HG03378 (cell line): Measurements from ENCODE around the gene TRPV4.

Experiments used
- ATAC-seq: cut with Tn5 transposase; IDR thresholded peaks from one replicate; pipeline ENCODE4 v1.9.1; 2021; ENCODE audit warnings: mild to moderate bottlenecking, moderate library complexity; ENCODE audit not compliant: unreplicated experiment

The TRPV4 gene

DNA sequence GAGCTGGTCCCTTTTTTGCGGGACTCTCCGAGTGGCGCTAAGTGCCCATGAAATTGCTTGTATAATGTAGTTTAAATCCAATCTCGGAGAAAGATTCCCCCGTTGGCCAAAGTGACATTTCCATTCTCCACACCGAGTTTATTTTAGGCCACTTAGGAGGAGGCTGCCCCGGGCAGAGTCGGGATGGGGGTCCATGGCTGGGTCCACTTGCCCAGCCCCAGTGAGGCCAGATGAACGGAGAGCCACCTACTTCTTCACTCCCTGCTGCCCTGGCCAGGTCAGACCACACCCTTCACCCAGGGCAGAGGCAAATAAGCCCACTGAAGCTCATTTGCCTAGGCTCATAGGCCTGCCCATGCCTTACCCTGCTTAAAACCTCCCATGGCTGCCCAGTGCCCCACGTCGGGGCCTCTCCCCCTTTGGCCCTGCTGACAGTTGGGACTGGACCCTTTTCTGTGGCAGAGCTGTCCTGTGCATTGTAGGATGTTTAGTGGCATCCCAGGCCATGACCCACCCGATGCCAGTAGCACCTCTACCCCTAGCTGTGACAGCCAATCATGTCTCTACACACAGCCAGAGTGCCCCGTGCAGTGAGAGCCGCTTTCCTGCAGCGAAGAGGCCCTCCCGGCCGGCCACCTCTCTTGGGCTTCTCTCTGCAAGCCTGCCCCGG lies 68.3 kb downstream of the TRPV4 start:
- no peak for ATAC-seq

GRCh38 chr12:109764123-109764522 lies 69.1 kb downstream of the TRPV4 start:
- no peak for ATAC-seq

DNA sequence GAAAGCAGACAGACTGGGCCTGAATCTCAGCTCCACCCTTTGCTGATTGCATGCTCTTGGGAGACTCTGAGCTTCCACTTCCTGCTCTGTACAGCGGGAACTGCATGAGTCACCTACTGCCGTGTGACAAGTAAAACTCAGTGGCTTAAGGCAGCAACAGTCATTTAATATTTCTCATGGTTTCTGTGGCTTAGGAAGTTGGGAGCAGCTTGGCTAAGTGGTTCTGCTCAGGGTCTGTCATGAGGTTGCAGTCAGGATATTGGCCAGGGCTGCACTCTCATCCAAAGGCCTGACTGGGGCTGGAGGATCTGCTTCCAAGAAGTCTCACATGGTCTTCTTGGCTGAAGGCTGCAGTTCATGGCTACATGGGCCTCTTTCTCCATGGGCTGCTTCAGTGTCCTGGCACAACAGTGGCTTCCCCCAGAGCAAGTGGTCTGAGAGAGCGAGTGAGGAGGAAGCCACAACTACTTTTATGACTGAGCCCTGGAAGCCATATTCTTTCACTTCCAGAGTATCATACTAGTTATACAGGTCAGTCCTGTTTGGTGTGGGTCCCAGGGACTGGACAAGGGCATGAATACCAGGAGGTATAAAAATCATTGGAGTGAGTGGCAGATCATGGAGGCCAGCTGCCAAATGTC lies 69.9 kb downstream of the TRPV4 start:
- ATAC-seq: no peak

DNA sequence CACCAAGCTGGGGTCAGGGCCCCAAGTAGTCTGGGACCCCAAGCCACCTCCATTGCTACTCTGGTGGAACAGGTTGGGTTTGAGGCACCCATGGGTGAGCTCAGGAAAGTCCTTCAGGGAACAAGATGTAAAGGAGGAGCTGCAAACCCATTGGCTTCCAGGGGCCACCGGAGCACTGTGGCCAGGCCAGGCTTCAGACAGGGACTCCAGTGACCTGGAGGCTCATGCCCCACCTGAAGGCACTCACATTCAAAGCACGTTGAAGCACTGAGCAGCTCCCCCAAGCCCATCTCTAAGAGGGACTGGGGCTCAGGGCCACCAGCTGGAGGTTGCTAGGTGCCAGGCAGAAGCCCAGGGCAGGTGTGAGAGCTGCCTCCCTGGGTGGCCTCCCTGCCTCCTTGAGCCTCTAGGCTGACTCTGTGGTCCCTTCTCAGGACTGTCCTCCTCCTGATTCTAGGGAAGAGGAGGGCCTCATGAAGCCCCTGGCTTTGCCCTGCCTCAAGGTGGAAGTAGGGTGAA lies 70.5 kb downstream of the TRPV4 start:
- no peak for ATAC-seq

GRCh38 chr12:109762071-109762672 lies 71.0 kb downstream of the TRPV4 start:
- ATAC-seq: no peak

DNA sequence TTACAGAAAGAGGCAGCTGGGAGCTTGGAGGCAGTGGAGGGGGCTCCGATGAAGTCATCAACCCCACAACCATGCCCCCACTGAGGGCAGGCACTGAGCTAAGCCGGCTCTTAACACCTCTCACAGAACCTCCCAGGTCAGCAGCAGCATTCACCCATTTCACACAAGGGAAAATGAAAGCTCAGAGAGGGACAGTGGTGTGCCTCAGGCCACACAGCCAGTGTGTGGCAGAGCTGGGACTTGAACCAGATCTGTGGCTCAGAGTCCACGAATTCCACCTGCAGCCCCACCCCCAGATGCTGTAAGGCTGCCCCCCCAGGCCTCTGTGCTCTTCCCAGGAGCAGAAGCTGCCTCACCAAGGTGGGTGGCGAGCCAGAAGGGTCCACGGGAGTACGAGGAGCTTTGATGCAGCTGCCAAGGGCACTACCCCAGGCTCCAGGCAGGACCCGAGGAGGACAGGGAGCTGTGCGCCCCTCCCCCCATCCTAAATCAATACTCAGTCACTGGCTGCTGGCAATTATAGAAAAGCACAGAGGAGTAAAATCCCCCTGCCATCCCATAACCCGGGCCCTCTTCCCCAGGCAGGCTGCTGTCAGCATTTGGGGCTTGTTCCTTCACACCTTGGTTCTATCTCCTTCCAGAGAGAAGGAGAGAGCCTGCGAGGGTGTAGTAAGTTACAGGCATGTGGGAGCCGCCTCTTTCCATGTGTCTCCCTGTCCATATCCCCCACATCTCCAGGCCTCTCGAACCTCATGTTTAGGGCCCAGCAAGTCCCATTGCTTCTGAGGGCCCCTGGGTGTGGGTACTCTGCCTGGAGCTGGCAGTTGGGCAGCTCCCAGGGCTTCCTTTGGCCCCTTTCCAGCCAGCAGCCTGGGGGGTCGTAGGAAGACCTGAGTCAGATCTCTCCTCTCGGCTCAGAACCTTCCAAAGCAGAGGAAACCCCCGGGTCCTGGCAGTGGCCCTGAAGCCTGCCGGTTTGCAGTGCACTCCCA lies 72.0 kb downstream of the TRPV4 start:
- ATAC-seq: no peak

DNA sequence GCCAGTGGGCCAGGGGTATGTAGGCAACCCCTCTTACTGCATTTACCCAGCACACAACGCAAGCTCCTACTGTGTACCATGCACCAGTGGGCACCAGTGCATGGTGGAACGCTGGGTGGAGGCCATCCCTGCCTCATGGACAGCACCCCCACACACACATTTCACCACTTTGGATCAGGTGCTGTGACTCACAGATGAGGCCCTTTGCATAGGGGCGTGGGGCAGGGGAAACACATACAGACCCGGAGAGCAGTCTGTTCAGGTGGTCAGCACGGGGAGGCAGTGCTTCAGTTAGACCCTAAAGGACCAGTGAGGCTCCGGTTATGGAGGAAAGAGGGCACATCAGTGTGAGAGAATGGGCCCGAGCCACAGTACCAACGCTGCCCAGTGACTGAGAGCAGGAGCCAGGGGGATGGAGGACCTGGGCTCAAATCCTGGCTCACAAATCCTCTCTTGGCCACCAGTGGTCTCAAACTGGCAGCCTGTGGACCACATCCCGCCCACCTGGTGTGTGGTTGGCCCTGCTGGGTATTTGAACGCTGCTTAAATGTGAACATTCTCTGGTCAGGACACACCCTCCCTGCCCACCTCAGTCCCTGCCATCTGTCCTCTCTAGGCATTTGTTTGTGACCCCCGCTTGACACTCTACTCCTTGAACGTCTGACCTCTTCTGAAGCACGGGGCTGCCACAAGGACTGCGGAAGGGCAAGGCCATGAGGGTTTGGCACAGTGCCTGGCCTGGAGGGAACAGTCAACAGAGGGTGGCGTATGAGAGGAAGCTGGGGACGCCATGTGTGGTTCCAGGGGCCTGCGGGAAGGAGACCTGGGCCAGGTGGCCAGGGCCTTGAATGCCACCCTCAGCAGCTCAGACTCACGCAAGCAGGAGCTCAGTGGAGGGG lies 72.9 kb downstream of the TRPV4 start:
- no peak for ATAC-seq

- no peak for ATAC-seq
Observed at GRCh38 chr12:109759595-109759994, 73.6 kb downstream of the TRPV4 start.

DNA sequence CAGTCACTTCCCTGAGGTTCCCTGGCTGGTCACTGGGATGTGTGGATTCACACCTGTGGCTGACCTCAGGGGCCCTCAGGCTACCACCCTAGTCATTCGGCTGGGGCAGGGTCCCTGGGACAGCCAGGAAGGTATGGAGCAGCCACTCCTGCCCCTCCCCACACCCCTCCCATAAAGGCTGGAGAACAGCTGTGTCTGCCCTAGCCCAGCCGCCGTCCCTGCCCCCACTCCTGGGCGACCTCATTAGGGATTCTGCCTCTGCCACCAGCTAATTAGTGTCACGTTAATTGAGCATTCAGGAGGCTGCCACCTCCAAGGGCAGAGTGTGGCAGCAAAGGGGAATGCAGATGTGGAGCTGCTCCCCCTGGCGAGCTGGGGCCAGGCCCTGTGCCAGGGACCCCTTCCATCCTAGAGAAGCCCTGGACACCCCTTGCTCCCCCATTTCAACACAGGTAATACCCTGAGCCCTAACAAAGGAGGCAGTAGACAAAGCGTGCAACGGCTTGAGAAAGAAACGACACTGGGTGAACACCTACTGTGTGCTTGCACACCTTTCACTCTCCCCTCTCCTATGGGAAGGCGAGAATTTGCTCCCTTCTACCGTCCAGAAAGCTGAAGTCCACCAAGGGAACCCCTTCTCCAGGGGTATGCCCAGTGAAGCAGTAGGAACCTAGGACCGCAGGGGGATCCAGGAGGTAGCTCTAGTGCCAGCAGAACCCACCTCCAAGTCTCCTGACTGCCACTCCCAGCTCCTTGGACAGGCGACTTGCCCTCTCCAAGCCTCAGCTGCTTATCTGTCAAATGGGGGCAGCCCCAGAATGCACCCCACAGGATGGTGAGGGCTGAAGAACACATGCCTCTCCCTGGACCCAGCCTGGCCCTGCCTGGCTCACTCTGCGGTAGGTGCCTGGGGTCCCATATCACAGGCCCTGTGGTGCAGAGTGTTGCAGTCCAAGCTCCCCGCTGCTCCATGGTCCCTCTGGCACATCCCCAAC lies 74.5 kb downstream of the TRPV4 start:
- ATAC-seq: no peak

DNA sequence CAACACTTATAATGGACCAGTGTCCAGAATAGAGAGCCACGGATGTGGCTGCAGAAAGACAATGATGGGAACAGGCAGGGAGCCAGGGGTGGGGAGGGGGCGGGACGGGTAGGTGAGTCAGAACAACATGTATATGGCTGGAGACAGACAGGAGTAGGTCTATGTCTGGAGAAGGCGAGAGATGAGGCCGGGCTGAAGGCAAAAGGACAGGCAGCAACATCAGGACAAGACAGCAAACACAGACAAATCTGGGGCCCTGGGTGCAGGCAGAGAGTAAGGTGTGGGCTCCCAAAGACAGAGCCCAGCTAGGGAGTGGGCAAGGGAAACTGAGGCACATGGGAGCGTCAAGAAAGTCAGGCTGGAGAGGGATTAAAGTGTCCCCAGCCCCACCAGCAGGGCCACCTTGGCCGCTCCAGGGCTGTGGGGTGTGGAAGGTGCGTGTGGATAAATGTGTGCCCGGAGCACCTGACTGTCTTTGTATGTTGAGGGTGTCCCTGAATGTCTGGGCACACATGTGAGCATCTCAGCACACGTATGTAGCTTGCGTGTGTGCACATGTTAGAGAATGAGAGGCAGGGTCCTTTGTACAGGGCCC lies 75.4 kb downstream of the TRPV4 start:
- ATAC-seq: no peak

- no peak for ATAC-seq
Observed at GRCh38 chr12:109756457-109756856, 76.7 kb downstream of the TRPV4 start.

- no peak for ATAC-seq
Observed at GRCh38 chr12:109753959-109754358, 79.2 kb downstream of the TRPV4 start.

DNA sequence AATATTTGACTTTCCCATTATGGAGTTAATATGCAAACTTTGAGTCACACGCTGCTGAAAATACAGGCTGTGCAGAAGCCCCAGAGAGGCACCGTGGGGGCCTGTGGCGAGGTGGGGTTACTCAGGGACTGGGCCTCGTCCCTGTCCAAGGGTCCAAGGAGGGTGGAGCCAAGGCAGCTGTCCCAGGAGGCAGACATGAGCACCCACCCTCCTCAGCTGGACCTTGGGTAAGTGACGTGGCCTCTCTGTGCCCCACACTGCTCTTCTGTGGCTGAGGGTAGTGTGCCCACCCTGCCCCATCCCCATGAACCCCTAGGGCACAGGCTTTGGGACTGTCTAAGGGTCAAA lies 80.2 kb downstream of the TRPV4 start:
- no peak for ATAC-seq

GRCh38 chr12:109752117-109753053 lies 80.8 kb downstream of the TRPV4 start:
- no peak for ATAC-seq

DNA sequence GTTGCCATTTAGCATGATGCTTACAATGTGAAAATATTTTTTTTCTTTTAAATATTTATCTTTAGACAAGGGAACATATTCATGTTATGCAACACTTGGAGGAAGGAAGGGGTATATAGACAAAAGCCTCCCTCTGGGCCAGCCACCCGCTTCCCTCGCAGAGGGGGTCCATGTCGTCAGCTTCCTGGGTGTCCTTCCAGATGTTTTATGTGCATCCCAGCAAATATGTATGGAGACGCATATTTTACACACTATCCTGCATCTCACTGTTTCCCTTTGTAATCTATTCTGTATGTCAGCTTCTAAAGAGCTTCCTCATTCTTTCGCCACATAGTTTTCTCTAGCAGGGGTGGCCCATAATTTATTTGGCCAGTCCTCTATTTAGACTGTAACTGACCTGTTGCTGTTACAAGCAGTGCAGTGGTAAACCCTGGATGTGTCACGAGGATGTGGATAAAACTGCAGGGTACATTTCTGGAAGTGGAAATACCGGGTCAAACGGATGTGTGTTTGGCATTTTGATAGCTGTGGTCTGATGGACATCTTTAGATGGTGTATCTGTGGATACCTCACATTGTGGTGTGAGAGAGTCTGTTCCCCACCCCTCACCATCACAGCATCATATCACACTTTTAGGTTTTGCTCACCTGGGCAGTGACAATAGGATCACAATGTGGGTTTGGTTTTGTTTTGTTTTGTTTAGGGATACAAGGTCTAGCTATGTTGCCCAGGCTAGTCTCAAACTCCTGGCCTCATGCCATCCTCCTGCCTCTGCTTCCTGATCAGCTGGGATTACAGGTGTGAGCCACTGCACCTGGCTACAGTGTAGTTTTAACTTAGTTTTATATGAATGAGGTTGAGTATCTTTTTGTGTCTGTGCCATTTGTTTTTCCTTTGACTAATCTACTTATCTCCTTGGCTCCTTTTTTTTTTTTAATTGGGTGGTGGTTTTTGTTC lies 87.9 kb downstream of the TRPV4 start:
- no peak for ATAC-seq

GRCh38 chr12:109744026-109744425 lies 89.2 kb downstream of the TRPV4 start:
- ATAC-seq: no peak
